Spleen (tissue), 7 donors: ENCODE measurements around the gene AXIN1.

ENCODE experiments used
- CTCF ChIP-seq, 11 experiments: fragments of 200-600 bp in 7 of 11; fragments of 450-650 bp in 4 of 11; sonication (generic) in 4 of 11; IDR thresholded peaks in 8 of 11; conservative IDR thresholded peaks in 3 of 11; 1 replicate in 7 of 11; 2 replicates in 4 of 11; pipeline versions ENCODE4 v1.4.0 to v1.8.0; 2016 to 2021; ENCODE audit warnings: antibody characterized with exemption in 11 of 11, inconsistent platforms in 4 of 11, mild to moderate bottlenecking in 1 of 11
- POLR2AphosphoS5 ChIP-seq, 3 donors: sonication (generic); formaldehyde crosslinking; IDR thresholded peaks; one replicate each; pipeline ENCODE4 v1.5.1; 2017; ENCODE audit warnings: antibody characterized with exemption in 3 of 3
- donor health status: DM: no; HTN: no; CAD: no; lungs with moderate emphysema.
- donor health status: DM: no; HTN: no; CAD: no.
- donor health status: DM: no; HTN: no; CAD: no.

GRCh38 chr16:363110-363765 lies 10.7 kb upstream of the AXIN1 start:
- TF ChIP-seq CTCF (IDR thresholded peaks at IDR 0.05 in 8 of 11, conservative IDR thresholded peaks at IDR 0.05 in 3 of 11) = no peak
- no peak for TF ChIP-seq POLR2AphosphoS5 (IDR thresholded peaks at IDR 0.05)
